Ascending aorta (tissue), 2 donors: ENCODE results near the gene PIP4K2C. TPM values are rescaled to one million over a fixed set of nuclear protein-coding genes. Genes with fewer than 3 reads are reported as not detected.
"Not testable (repeated sequence)": the region's sequence is repeated elsewhere in the genome, so short reads cannot be mapped to it uniquely, and the experiment has no call there.

ENCODE experiments used
- DNase-seq, 2 donors: peaks; one replicate each; pipeline ENCODE4 v3.0.0-alpha.2; 2019; ENCODE audit warnings: low spot score in 2 of 2
- H3K27ac ChIP-seq, 2 donors: fragments of 200-600 bp; sonication (generic); one replicate each; pipeline ENCODE4 v1.5.1; 2016 to 2017; ENCODE audit warnings: mild to moderate bottlenecking in 1 of 2
- H3K27me3 ChIP-seq: fragments of 200-600 bp; sonication (generic); one replicate; pipeline ENCODE4 v1.5.1; 2017
- H3K36me3 ChIP-seq, 2 donors: fragments of 200-600 bp; sonication (generic); one replicate each; pipeline ENCODE4 v1.5.1; 2016
- H3K4me1 ChIP-seq, 2 donors: fragments of 200-600 bp; sonication (generic); one replicate each; pipeline ENCODE4 v1.5.1; 2016 to 2017; ENCODE audit warnings: mild to moderate bottlenecking in 1 of 2
- H3K4me3 ChIP-seq, 2 donors: fragments of 200-600 bp; sonication (generic); one replicate each; pipeline ENCODE4 v1.5.1; 2016 to 2017; ENCODE audit warnings: mild to moderate bottlenecking in 1 of 2
- H3K9me3 ChIP-seq, 2 donors: fragments of 200-600 bp; sonication (generic); one replicate each; pipeline ENCODE4 v1.5.1; 2016
- CTCF ChIP-seq, 3 experiments: fragments of 200-600 bp in 2 of 3; fragments of 450-650 bp in 1 of 3; sonication (generic) in 2 of 3; IDR thresholded peaks; one replicate each; pipeline ENCODE4 v1.5.1; 2016 to 2019; ENCODE audit warnings: antibody characterized with exemption in 3 of 3, mild to moderate bottlenecking in 1 of 3, moderate library complexity in 1 of 3
- intact Hi-C: fragments of 100-400 bp; cut with DNase I; formaldehyde crosslinking; loops from one replicate; pipeline ENCODE4 v1.15.1; 2023
- total RNA-seq: library from RNA; depleted of rRNA; stranded (reverse); fragments of >200 nt; gene quantifications from one replicate; pipeline ENCODE4 v1.1.0, GENCODE V29; 2016

Gene PIP4K2C
- total RNA-seq, 1 donor from 2014 or later, result 153 TPM

GRCh38 chr12:57617942-57618341, 26.9 kb downstream of the PIP4K2C start:
- Histone ChIP-seq H3K4me1 (peaks cover 5 to 19% of the 10 kb centered on the region in 2 donors), H3K36me3 (peaks cover 25 to 38% of the 10 kb centered on the region in 2 donors), H3K27ac (no peak overlapping the region), H3K27me3 (no peaks in the 10 kb centered on the region), H3K4me3 (no peak overlapping the region), H3K9me3 (no peaks in the 10 kb centered on the region)
- DNase-seq, result no peak
- intact Hi-C loops, result no loop called here
- no peak for TF ChIP-seq CTCF (IDR thresholded peaks at IDR 0.05)

GRCh38 chr12:57618431-57618830, 27.4 kb downstream of the PIP4K2C start:
- Histone ChIP-seq H3K4me1 (peaks cover 5 to 14% of the 10 kb centered on the region in 2 donors), H3K36me3 (peaks cover 25 to 33% of the 10 kb centered on the region in 2 donors)
- H3K27me3 ChIP-seq, H3K4me3 ChIP-seq, H3K27ac ChIP-seq, DNase-seq, intact Hi-C loops, H3K9me3 ChIP-seq: not testable (repeated sequence)

- Histone ChIP-seq H3K4me1 (peaks cover 5 to 8% of the 10 kb centered on the region in 2 donors), H3K4me3 (no peak overlapping the region), H3K36me3 (peaks cover 25 to 29% of the 10 kb centered on the region in 2 donors), H3K27ac (no peak overlapping the region), H3K27me3 (no peaks in the 10 kb centered on the region), H3K9me3 (no peaks in the 10 kb centered on the region)
- TF ChIP-seq CTCF (IDR thresholded peaks at IDR 0.05), result no peak
- intact Hi-C loops, result no loop called here
- no peak for DNase-seq
Measured at GRCh38 chr12:57618966-57619433, 28.0 kb downstream of the PIP4K2C start.

GRCh38 chr12:57619434-57620244, 28.6 kb downstream of the PIP4K2C start:
- Histone ChIP-seq H3K27ac (no peak overlapping the region), H3K4me1 (peaks cover 5 to 8% of the 10 kb centered on the region in 2 donors), H3K4me3 (no peak overlapping the region), H3K9me3 (no peaks in the 10 kb centered on the region), H3K36me3 (peaks cover 22 to 23% of the 10 kb centered on the region in 2 donors), H3K27me3 (no peaks in the 10 kb centered on the region)
- no peak for DNase-seq
- TF ChIP-seq CTCF (IDR thresholded peaks at IDR 0.05), result no peak
- intact Hi-C loops, result loop anchor here (2.0 kb wide), 1 partner anchor 29 kb away; the partner anchor contains the start of gene PIP4K2C

- H3K4me3 ChIP-seq, result no peak overlapping the region
- no peak for TF ChIP-seq CTCF (IDR thresholded peaks at IDR 0.05)
- H3K4me1 ChIP-seq, result peaks cover 5 to 8% of the 10 kb centered on the region in 2 donors
- H3K27me3 ChIP-seq, result no peaks in the 10 kb centered on the region
- no peak overlapping the region for H3K27ac ChIP-seq
- no peaks in the 10 kb centered on the region for H3K9me3 ChIP-seq
- no peak for DNase-seq
- peaks cover 15% of the 10 kb centered on the region in 2 donors for H3K36me3 ChIP-seq
- intact Hi-C loops, result loop anchor here (2.0 kb wide), 1 partner anchor 30 kb away; the partner anchor contains the start of gene PIP4K2C
Measured at GRCh38 chr12:57620245-57620935, 29.4 kb downstream of the PIP4K2C start.
